Stimulated activated naive CD8-positive, alpha-beta T cell treated with anti-CD3 and anti-CD28 coated beads, Interleukin-15, amount 100 ng/mL, for 72 hours (primary cell): ENCODE measurements around the gene AKNA.

Source experiments
- ATAC-seq: fragments of 150-1000 bp; cut with Tn5 transposase; 2 replicates; pipeline ENCODE4 v1.10.0; 2021; ENCODE audit warnings: mild to moderate bottlenecking, moderate library complexity
- DNase-seq, 2 donors: peaks; one replicate each; pipeline ENCODE4 v3.0.0; 2021 to 2022
- H3K27ac Mint-ChIP-seq, 2 donors: one replicate each; pipeline ENCODE4 v1.8.0; 2022; ENCODE audit warnings: mild to moderate bottlenecking in 2 of 2, mixed read lengths in 2 of 2, moderate library complexity in 2 of 2
- H3K27me3 Mint-ChIP-seq: one replicate; pipeline ENCODE4 v1.8.0; 2022; ENCODE audit warnings: mixed read lengths
- H3K4me1 Mint-ChIP-seq: one replicate; pipeline ENCODE4 v1.8.0; 2022; ENCODE audit warnings: mild to moderate bottlenecking, mixed read lengths
- H3K4me3 Mint-ChIP-seq, 2 donors: one replicate each; pipeline ENCODE4 v1.8.0; 2022; ENCODE audit warnings: mild to moderate bottlenecking in 2 of 2, mixed read lengths in 2 of 2, moderate library complexity in 1 of 2
- H3K9me3 Mint-ChIP-seq, 2 donors: one replicate each; pipeline ENCODE4 v1.8.0; 2022; ENCODE audit warnings: mixed read lengths in 2 of 2

Gene AKNA

GRCh38 chr9:114394523-114395333 is 6.9 kb upstream of the AKNA start:
- H3K27ac Mint-ChIP-seq: peak overlapping the region; percentile 30 to 84
- peaks cover 87% of the 10 kb centered on the region for H3K4me1 Mint-ChIP-seq
- ATAC-seq (no peak), DNase-seq (no peak)
- peak overlapping the region; percentile 98 to 99 for H3K4me3 Mint-ChIP-seq
- H3K9me3 Mint-ChIP-seq: no peaks in the 10 kb centered on the region
- no peaks in the 10 kb centered on the region for H3K27me3 Mint-ChIP-seq

GRCh38 chr9:114392749-114393112 is 4.9 kb upstream of the AKNA start:
- no peak for DNase-seq
- H3K27ac Mint-ChIP-seq: no peak overlapping the region
- no peaks in the 10 kb centered on the region for H3K9me3 Mint-ChIP-seq
- peaks cover 100% of the 10 kb centered on the region for H3K4me1 Mint-ChIP-seq
- H3K27me3 Mint-ChIP-seq: no peaks in the 10 kb centered on the region
- H3K4me3 Mint-ChIP-seq: peak overlapping the region; percentile 42 to 51
- no peak for ATAC-seq

- DNase-seq (no peak), ATAC-seq (no peak)
- peaks cover 82% of the 10 kb centered on the region for H3K4me1 Mint-ChIP-seq
- H3K9me3 Mint-ChIP-seq: no peaks in the 10 kb centered on the region
- no peak overlapping the region for H3K27ac Mint-ChIP-seq
- peak overlapping the region; percentile 93 to 94 for H3K4me3 Mint-ChIP-seq
- H3K27me3 Mint-ChIP-seq: no peaks in the 10 kb centered on the region
Observed at GRCh38 chr9:114390952-114391351, 3.2 kb upstream of the AKNA start.

GRCh38 chr9:114389612-114390368 is 2.0 kb upstream of the AKNA start:
- peak overlapping the region; percentile 93 to 94 for H3K4me3 Mint-ChIP-seq
- ATAC-seq: no peak
- peaks cover 76% of the 10 kb centered on the region for H3K4me1 Mint-ChIP-seq
- H3K27ac Mint-ChIP-seq: peak overlapping the region; percentile 94 to 98
- H3K9me3 Mint-ChIP-seq: no peaks in the 10 kb centered on the region
- DNase-seq: peak in 1 of 2 donors; percentile 49
- no peaks in the 10 kb centered on the region for H3K27me3 Mint-ChIP-seq

DNA sequence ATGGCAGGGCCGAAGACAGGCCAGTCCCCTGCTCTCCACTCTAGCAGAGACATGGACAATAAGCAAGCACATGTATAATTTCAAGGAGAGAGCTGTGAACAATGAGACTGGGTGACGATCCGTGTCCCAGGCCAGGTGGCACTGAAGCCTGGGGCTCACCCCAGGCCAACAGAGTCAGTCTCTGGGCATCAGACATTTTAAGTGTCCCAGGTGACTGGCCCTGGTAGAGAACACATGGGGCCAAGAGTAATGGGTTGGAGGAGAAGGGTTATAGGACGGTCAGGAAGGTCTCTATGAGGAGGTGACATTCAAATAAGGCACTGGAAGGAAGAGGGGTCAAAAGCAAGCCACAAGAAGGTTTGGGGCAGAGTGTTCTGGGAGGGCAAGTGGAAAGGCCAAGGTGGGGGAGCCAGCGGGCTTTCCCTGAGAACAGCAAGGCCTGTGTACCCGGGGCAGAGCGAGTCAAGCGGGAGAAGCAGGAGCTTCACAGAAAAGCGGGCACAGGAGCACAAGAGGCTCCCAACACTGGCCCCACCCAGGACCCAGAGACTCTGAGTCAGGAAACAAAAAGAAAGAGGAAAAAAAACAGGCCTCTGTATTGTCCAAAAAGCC is 1.1 kb upstream of the AKNA start:
- DNase-seq (no peak), ATAC-seq (no peak)
- peaks cover 69% of the 10 kb centered on the region for H3K4me1 Mint-ChIP-seq
- peak overlapping the region; percentile 94 to 98 for H3K27ac Mint-ChIP-seq
- no peaks in the 10 kb centered on the region for H3K27me3 Mint-ChIP-seq
- H3K4me3 Mint-ChIP-seq: peak overlapping the region; percentile 93 to 94
- no peaks in the 10 kb centered on the region for H3K9me3 Mint-ChIP-seq

- no peaks in the 10 kb centered on the region for H3K9me3 Mint-ChIP-seq
- ATAC-seq: no peak
Observed at GRCh38 chr9:114388357-114388682, 538 bp upstream of the AKNA start.

DNA sequence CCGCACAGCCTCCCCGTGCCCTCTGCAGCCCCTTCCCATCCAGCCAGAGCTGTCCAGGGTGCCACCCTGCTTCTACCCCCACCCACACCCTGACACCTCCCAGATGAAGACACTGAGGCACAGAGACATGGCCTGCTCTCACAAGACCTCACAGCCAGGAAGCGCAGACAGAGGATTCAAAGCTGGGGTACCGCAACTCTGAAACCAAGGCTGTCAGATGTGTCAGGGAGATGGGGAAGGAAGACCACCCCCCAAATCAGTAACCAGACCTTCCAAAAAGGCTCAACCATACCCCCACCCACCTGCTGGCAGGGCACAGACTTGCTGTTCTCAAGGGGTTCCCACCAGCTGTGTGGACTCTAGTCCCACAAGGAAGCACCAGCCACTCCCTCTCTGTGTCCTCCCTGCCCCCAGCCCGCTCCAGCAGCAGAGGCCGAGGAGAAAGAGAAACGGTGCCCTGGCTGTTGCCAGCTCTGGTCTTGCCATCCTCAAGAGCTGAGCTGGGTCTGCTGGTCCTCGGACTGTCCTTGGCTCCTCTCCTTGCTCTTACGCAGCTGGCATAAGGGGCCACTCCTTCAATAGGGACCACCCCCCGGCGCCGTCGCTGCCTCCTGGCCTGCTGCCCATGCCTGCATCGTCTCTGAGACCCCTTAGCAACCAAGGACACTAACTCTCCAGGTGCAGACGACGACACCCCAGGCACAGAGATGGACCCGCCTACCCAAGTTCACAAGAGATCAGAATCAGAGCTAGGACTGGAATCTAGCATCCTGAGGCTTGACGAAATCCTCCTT is 699 bp downstream of the AKNA start:
- peak overlapping the region; percentile 94 to 98 for H3K27ac Mint-ChIP-seq
- H3K27me3 Mint-ChIP-seq: no peaks in the 10 kb centered on the region
- no peaks in the 10 kb centered on the region for H3K9me3 Mint-ChIP-seq
- ATAC-seq (no peak), DNase-seq (peak in 1 of 2 donors; percentile 50)
- H3K4me3 Mint-ChIP-seq: peak overlapping the region; percentile 93 to 94
- H3K4me1 Mint-ChIP-seq: peaks cover 64% of the 10 kb centered on the region

More at GRCh38 chr9:114388357-114388682, 538 bp upstream of the AKNA start:
- Mint-ChIP-seq H3K27ac (peak overlapping the region; percentile 94 to 98), H3K27me3 (no peaks in the 10 kb centered on the region), H3K4me3 (peak overlapping the region; percentile 93 to 94), H3K4me1 (peaks cover 69% of the 10 kb centered on the region)
- no peak for DNase-seq

- peak in 1 of 2 donors; percentile 48 for DNase-seq
- ATAC-seq: no peak
- Mint-ChIP-seq H3K9me3 (no peaks in the 10 kb centered on the region), H3K4me3 (peak overlapping the region; percentile 93 to 94), H3K4me1 (peaks cover 64% of the 10 kb centered on the region), H3K27ac (peak overlapping the region; percentile 94 to 98), H3K27me3 (no peaks in the 10 kb centered on the region)
Observed at GRCh38 chr9:114386361-114386885, 1.4 kb downstream of the AKNA start.

- peak; percentile 88 to 96 for DNase-seq
- peak; percentile 77 for ATAC-seq
- Mint-ChIP-seq H3K27ac (peak overlapping the region; percentile 94 to 98), H3K4me1 (peaks cover 64% of the 10 kb centered on the region), H3K9me3 (no peaks in the 10 kb centered on the region), H3K4me3 (peak overlapping the region; percentile 93 to 94), H3K27me3 (no peaks in the 10 kb centered on the region)
Observed at GRCh38 chr9:114385397-114386181, 2.2 kb downstream of the AKNA start.

- Mint-ChIP-seq H3K9me3 (no peaks in the 10 kb centered on the region), H3K27ac (peak overlapping the region; percentile 94 to 98), H3K27me3 (no peaks in the 10 kb centered on the region), H3K4me3 (peak overlapping the region; percentile 93 to 94), H3K4me1 (peaks cover 62% of the 10 kb centered on the region)
- no peak for ATAC-seq
- no peak for DNase-seq
Observed at GRCh38 chr9:114384836-114385396, 2.9 kb downstream of the AKNA start.

DNA sequence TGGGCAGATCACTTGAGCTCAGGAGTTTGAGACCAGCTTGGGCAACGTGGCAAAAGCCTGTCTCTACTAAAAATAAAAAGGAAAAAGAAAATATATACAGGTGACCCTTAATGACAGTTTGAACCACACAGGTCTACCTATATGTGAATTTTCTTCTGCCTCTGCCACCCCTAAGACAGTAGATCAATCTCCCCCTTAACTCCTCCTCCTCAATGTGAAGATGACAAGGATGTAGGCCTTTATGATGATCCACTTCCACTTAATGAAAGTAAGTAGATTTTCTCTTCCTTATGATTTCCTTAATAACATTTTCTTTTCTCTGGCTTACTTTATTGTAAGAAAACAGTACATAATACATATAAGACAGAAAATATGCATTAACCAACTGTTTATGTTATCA is 3.4 kb downstream of the AKNA start:
- H3K4me3 Mint-ChIP-seq: peak overlapping the region; percentile 93 to 94
- DNase-seq: no peak
- H3K4me1 Mint-ChIP-seq: peaks cover 62% of the 10 kb centered on the region
- ATAC-seq: no peak
- H3K9me3 Mint-ChIP-seq: no peaks in the 10 kb centered on the region
- peak overlapping the region; percentile 94 to 98 for H3K27ac Mint-ChIP-seq
- no peaks in the 10 kb centered on the region for H3K27me3 Mint-ChIP-seq

- H3K27me3 Mint-ChIP-seq: no peaks in the 10 kb centered on the region
- no peaks in the 10 kb centered on the region for H3K9me3 Mint-ChIP-seq
- peaks cover 62% of the 10 kb centered on the region for H3K4me1 Mint-ChIP-seq
- peak overlapping the region; percentile 93 to 94 for H3K4me3 Mint-ChIP-seq
- H3K27ac Mint-ChIP-seq: peak overlapping the region; percentile 94 to 98
- ATAC-seq: no peak
- peak in 1 of 2 donors; percentile 42 for DNase-seq
Observed at GRCh38 chr9:114383521-114384231, 4.1 kb downstream of the AKNA start.

- ATAC-seq (peak; percentile 58), DNase-seq (peak; percentile 82 to 96)
- H3K27ac Mint-ChIP-seq: peak overlapping the region; percentile 64 to 98
- no peaks in the 10 kb centered on the region for H3K27me3 Mint-ChIP-seq
- peak overlapping the region; percentile 93 to 94 for H3K4me3 Mint-ChIP-seq
- peaks cover 62% of the 10 kb centered on the region for H3K4me1 Mint-ChIP-seq
- no peaks in the 10 kb centered on the region for H3K9me3 Mint-ChIP-seq
Observed at GRCh38 chr9:114382699-114383520, 4.9 kb downstream of the AKNA start.
